ENCODE measurements around the gene LINGO3.
A peak's percentile ranks its signal among the peaks of the same experiment; 100 is the strongest.

The LINGO3 gene

GRCh38 chr19:2280633-2281264, 27.2 kb downstream of the LINGO3 start:
- no peak for DNase-seq

GRCh38 chr19:2278459-2279158, 29.3 kb downstream of the LINGO3 start:
- no peak for DNase-seq

DNA sequence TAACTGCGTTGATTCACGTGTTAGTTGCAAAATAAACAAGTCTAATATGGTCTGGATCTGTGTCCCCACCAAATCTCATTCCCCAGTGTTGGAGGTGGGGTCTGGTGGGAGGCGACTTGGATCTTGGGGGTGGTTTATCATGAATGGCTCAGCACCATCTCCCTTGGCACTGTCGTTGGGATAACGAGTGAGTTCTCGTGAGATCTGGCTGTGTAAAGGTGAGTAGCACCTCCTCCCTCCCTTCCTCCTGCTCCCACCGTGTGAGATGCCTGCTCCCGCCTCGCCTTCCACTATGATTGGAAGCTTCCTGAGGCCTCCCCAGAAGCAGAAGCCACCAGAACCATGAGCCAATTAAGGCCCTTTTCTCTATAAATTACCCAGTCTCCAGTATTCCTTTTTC, 30.8 kb downstream of the LINGO3 start:
- no peak for DNase-seq

DNA sequence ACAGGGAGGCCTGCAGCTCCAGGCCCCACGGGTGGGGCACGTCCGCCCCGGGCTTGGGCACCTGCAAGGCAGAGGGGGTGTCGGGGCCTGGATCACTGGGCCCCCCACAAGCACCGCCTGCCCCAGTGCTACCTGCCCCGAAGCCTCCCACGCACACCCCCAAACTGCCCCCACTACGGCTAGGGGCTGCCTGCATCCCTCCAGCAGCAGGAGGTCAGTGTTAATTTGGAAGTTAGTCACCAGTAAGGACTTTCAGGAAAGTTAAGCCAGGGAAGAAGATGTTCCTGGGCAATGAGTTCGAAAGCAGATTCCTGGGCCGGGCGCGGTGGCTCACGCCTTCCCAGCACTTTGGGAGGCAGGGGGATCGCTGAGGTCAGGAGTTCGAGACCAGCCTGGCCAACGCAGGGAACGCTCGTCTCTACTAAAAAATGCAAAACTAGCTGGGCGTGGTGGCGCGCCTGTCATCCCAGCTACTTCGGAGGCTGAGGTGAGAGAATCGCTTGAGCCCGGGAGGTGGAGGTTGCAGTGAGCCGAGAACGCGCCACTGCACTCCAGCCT, 31.4 kb downstream of the LINGO3 start:
- DNase-seq, result no peak

- no peak for DNase-seq
These were observed 32.1 kb downstream of the LINGO3 start for GRCh38 chr19:2275588-2276428.

- DNase-seq, result peak in 1 of 2 experiments; percentile 22
These were observed 32.9 kb downstream of the LINGO3 start for GRCh38 chr19:2274931-2275535.

- no peak for DNase-seq
These were observed 33.7 kb downstream of the LINGO3 start for GRCh38 chr19:2274185-2274711.

- peak; percentile 51 to 69 for DNase-seq
These were observed 34.4 kb downstream of the LINGO3 start for GRCh38 chr19:2273356-2274184.

GRCh38 chr19:2271234-2272103, 36.5 kb downstream of the LINGO3 start:
- DNase-seq, result no peak

DNA sequence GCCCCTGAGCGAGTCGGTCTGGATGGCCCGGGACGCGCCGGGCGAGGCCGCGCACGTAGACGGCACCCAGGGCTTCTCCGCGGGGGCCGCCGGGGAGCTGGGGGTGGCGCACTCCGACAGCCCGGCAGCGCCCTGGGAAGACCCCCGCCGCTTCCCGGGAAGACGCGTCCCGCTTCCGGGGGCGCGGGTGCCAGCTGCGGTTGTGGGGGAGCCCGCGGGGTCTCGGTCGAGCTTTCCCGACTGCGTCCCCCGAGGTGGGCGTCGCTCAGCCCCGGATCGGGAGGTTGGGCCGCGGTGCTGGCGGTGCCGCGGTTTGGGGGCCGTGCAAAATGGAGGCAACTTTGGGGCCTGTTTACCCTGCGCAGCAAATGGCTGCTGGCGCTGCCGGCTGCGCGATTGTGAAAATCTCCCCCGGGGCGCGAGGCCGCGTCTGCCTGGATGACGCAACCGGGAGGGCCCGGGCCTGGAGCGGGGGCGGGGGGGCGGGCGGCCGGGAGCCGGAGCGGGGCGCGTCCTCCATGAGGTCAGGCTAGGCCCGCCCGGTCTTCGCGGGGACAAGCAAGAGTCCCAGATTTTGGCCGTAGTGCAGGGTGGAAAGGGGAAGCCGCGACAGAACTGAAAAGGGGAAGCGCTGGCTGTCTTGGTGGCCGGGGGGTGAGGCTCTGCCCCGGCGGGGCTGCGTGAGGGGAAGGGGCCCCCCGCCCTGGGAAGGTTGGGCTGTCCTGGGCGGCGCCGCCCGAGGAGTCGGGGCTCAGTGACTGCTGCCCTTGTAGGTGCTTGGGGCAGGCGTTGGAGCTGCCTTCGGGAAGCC, 37.3 kb downstream of the LINGO3 start:
- DNase-seq, result peak in 1 of 2 experiments; percentile 38

GRCh38 chr19:2270157-2270422, 37.9 kb downstream of the LINGO3 start:
- DNase-seq, result no peak

DNA sequence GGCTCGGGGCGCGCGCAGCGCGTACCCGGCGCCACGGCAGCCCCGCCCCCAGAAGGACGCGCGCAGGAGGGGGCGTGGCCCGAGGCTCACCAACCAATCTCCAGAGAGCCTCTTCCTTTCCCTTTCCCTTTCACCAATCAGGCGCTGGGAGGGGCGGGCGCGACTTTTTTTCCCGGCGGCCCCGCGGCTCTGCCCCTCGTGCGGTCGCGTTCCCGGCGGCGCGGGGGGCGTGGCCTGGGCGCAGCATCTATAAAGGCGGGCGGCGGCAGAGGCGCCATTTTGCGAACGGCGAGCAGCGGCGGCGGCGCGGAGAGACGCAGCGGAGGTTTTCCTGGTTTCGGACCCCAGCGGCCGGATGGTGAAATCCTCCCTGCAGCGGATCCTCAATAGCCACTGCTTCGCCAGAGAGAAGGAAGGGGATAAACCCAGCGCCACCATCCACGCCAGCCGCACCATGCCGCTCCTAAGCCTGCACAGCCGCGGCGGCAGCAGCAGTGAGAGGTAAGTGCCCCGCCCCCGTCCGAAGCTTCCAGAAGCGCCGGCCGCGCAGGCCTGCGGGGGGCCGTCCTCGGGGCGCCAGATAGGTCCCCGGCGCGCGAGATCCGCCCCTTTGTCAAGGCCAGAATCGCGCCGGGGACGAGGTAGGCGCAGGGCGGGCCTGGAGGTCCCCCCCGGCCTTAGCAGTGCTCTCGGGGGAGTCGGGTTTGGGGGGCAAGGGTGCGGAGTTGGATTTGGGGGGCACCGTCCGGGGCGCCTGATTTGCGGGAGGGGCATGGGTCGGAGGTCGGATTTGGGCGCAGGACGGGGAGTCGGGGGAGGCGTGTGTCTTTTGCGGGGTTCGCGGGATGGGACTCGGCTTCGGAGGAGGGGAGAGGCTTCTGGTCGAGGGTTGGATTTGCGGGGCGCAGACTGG, 38.5 kb downstream of the LINGO3 start:
- DNase-seq, result peak; percentile 85 to 91

- DNase-seq, result no peak
These were observed 39.1 kb downstream of the LINGO3 start for GRCh38 chr19:2268861-2269243.

- DNase-seq, result no peak
These were observed 39.5 kb downstream of the LINGO3 start for GRCh38 chr19:2268480-2268830.

DNA sequence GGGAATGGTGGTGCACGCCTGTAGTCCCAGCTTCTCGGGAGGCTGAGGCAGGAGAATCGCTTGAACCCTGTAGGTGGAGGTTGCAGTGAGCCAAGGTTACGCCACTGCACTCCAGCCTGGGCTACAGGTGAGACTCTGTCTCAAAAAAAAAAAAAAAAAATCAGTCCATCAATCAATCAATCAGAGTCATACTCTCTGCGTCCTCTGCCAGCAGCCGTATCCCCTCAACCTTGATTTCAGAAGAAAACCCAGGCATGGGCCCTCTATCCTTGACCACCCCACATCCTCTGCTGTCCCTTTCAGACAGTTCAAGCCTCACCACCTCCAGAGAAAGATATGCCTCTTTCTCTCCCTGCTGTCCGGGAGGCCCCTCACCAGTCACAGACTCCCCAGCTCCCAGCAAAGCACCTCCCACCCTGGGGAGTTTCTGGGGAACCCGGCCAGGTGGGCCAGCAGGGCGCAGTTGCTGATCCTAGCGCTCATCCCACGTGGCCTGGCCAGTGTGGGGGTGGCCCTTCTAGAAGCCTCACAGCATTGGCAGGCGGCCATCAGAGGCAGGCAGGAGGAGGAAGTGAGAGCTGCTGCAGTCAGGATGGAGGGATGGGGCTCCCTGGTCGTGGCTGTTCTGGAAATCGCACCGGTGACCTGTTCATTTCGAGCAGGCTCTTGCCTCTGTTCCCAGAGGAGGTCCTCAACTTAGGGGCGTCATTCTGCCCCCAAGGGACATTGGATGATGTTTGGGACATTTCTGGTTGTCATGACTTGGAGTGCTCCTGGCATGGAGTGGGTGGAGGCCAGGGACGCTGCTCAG, 41.6 kb downstream of the LINGO3 start:
- DNase-seq, result no peak

GRCh38 chr19:2261438-2262172, 46.3 kb downstream of the LINGO3 start:
- DNase-seq, result no peak

DNA sequence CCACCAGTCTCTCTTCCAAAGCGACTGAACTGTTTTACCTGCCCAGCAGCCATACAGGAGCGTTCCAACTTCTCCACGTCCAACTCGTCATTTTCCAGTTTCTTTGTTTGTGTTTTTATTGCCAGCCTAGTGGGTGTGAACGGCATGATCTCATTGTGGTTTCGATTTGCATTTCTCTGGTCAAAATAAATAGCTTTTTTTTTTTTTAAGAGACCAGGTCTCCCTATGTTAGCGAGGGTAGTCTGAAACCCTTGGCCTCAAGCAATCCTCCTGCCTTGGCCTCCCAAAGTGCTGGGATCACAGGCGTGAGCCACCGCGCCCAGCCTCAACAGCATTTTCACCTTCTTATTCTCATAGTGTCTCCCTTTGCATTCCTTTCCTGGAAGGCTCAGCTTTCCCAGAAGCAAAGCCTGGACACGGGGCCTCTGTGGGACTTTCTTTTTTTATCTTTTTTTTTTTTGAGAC, 47.6 kb downstream of the LINGO3 start:
- DNase-seq, result no peak
